Loucy (cell line): ENCODE measurements around the gene RRAS2.

Source experiments
- EZH2phosphoT487 ChIP-seq: fragments of 200-600 bp; IDR thresholded peaks from 2 replicates; pipeline ENCODE4 v1.6.1; 2018; ENCODE audit warnings: antibody characterized with exemption, mild to moderate bottlenecking, moderate library complexity, borderline replicate concordance
- TF ChIP-seq, protein P1 (sequence below): fragments of 200-600 bp; sonication (generic); conservative IDR thresholded peaks from 2 replicates; pipeline ENCODE4 v1.5.1; 2014; ENCODE audit warnings: mild to moderate bottlenecking, antibody characterized with exemption, low read length

DNA sequence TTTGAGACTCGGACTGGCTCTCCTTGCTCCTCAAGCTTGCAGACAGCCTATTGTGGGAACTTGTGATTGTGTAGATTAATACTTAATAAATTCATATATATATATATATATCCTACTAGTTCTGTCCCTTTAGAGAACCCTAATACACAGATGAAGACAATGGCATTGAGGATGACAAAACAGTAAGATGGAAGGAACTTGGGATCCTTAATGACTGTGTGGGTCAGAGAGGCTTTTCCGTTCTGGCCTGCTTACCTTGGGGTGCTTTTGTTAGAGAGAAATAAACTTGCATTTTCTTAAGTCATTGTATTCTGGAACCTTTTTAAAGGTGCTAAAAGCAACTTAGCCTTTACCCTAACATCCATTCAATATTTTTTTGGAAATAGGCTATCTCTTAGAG is 49.6 kb upstream of the RRAS2 start:
- TF ChIP-seq, protein P1, sequence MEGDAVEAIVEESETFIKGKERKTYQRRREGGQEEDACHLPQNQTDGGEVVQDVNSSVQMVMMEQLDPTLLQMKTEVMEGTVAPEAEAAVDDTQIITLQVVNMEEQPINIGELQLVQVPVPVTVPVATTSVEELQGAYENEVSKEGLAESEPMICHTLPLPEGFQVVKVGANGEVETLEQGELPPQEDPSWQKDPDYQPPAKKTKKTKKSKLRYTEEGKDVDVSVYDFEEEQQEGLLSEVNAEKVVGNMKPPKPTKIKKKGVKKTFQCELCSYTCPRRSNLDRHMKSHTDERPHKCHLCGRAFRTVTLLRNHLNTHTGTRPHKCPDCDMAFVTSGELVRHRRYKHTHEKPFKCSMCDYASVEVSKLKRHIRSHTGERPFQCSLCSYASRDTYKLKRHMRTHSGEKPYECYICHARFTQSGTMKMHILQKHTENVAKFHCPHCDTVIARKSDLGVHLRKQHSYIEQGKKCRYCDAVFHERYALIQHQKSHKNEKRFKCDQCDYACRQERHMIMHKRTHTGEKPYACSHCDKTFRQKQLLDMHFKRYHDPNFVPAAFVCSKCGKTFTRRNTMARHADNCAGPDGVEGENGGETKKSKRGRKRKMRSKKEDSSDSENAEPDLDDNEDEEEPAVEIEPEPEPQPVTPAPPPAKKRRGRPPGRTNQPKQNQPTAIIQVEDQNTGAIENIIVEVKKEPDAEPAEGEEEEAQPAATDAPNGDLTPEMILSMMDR: no peak
- no peak for TF ChIP-seq EZH2phosphoT487
